IMR-90 (cell line): ENCODE results near the gene KRT32. TPM values are rescaled to one million over a fixed set of nuclear protein-coding genes. Genes with fewer than 3 reads are reported as not detected.
A peak's percentile ranks its signal among the peaks of the same experiment; 100 is the strongest.

ENCODE experiments used
- ATAC-seq: fragments of 200-7000 bp; cut with Tn5 transposase; 2 replicates; pipeline ENCODE4 v1.9.1; 2020; ENCODE audit warnings: low read depth, mild to moderate bottlenecking, moderate library complexity
- Bru-seq: library from RNA; stranded (reverse); fragments of 400-500 nt; gene quantifications from one replicate; lab custom pipeline; 2021; lab: Mats Ljungman, UMichigan
- BruChase-seq, 2 experiments: library from RNA; stranded (reverse); fragments of 400-500 nt; gene quantifications; one replicate each; lab custom pipeline; 2021; lab: Mats Ljungman, UMichigan
- BruUV-seq: library from RNA; stranded (reverse); fragments of 400-500 nt; replicated peaks from 2 replicates; lab custom pipeline; 2021; lab: Mats Ljungman, UMichigan
- CTCF ChIA-PET: fragments of 300-600 bp; formaldehyde crosslinking; extraction: SDS; loops from one replicate; lab custom pipeline; 2021; ENCODE audit warnings: antibody characterized with exemption; lab: Yijun Ruan, JAX
- POLR2A ChIA-PET: fragments of 300-600 bp; sonication (Branson Sonifier 250); formaldehyde crosslinking; loops from one replicate; lab custom pipeline; 2022; ENCODE audit warnings: antibody characterized with exemption; ENCODE audit not compliant: unreplicated experiment; lab: Charles Lee
- DNase-seq: peaks from one replicate; pipeline ENCODE4 v3.0.0; 2013
- H2AFZ ChIP-seq: replicated peaks from 2 replicates; pipeline ENCODE3; 2013; ENCODE audit warnings: low read length, mild to moderate bottlenecking; ENCODE audit not compliant: poor library complexity
- H2AK5ac ChIP-seq: 2 replicates; pipeline ENCODE4 v1.6.1; 2013; ENCODE audit warnings: low read depth, low read length, inconsistent platforms
- H2AK9ac ChIP-seq: replicated peaks from 2 replicates; pipeline ENCODE3; 2013; ENCODE audit warnings: mild to moderate bottlenecking, low read depth, low read length, moderate library complexity; ENCODE audit not compliant: poor library complexity
- H2BK120ac ChIP-seq: 2 replicates; pipeline ENCODE4 v1.6.1; 2013; ENCODE audit warnings: low read depth, low read length, inconsistent platforms
- H2BK15ac ChIP-seq: 3 replicates; pipeline ENCODE4 v1.6.1; 2013; ENCODE audit warnings: low read depth, low read length, inconsistent platforms
- H2BK20ac ChIP-seq: 2 replicates; pipeline ENCODE4 v1.6.1; 2013; ENCODE audit warnings: low read depth, mild to moderate bottlenecking, inconsistent platforms, low read length, moderate library complexity
- H2BK5ac ChIP-seq: 2 replicates; pipeline ENCODE4 v1.6.1; 2013; ENCODE audit warnings: mild to moderate bottlenecking, low read depth, low read length, inconsistent platforms; ENCODE audit not compliant: poor library complexity, severe bottlenecking
- H3K14ac ChIP-seq: replicated peaks from 2 replicates; pipeline ENCODE4 v1.6.1; 2013; ENCODE audit warnings: low read depth, low read length, inconsistent platforms
- H3K18ac ChIP-seq: 2 replicates; pipeline ENCODE4 v1.6.1; 2013; ENCODE audit warnings: low read depth, low read length, control low read depth
- H3K23ac ChIP-seq: 2 replicates; pipeline ENCODE4 v1.6.1; 2013; ENCODE audit warnings: low read depth, low read length, inconsistent platforms
- H3K27ac ChIP-seq: 2 replicates; pipeline ENCODE4 v1.5.1; 2013; ENCODE audit warnings: mild to moderate bottlenecking, control low read depth, low read length; ENCODE audit not compliant: insufficient read depth
- H3K27me3 ChIP-seq: 2 replicates; pipeline ENCODE4 v1.6.1; 2013; ENCODE audit warnings: low read length; ENCODE audit not compliant: control insufficient read depth, insufficient read depth
- H3K36me3 ChIP-seq: 2 replicates; pipeline ENCODE4 v1.6.1; 2013; ENCODE audit warnings: low read length, mixed read lengths; ENCODE audit not compliant: control insufficient read depth, insufficient read depth
- H3K4ac ChIP-seq: 2 replicates; pipeline ENCODE4 v1.6.1; 2013; ENCODE audit warnings: low read depth, low read length, inconsistent platforms
- H3K4me1 ChIP-seq: 2 replicates; pipeline ENCODE4 v1.6.1; 2013; ENCODE audit warnings: low read length, mixed read lengths; ENCODE audit not compliant: control insufficient read depth, insufficient read depth
- H3K4me2 ChIP-seq: 2 replicates; pipeline ENCODE4 v1.6.1; 2013; ENCODE audit warnings: low read depth, mild to moderate bottlenecking, control low read depth, low read length, moderate library complexity
- H3K4me3 ChIP-seq: 2 replicates; pipeline ENCODE4 v1.5.1; 2013; ENCODE audit warnings: low read depth, mild to moderate bottlenecking, control low read depth, low read length, moderate library complexity; ENCODE audit not compliant: insufficient read depth
- H3K56ac ChIP-seq: 2 replicates; pipeline ENCODE4 v1.6.1; 2013; ENCODE audit warnings: low read length, inconsistent platforms; ENCODE audit not compliant: insufficient read depth; ENCODE audit errors: extremely low read depth
- H3K79me1 ChIP-seq, 2 experiments: 2 replicates each; pipeline ENCODE4 v1.6.1; 2013; ENCODE audit warnings: low read length in 2 of 2, inconsistent platforms in 1 of 2, low read depth in 1 of 2
- H3K9ac ChIP-seq: 2 replicates; pipeline ENCODE4 v1.6.1; 2013; ENCODE audit warnings: low read depth, low read length, control low read depth
- H3K9me1 ChIP-seq: 2 replicates; pipeline ENCODE4 v1.6.1; 2013; ENCODE audit warnings: low read length, inconsistent platforms; ENCODE audit not compliant: insufficient read depth
- H3K9me3 ChIP-seq: 2 replicates; pipeline ENCODE4 v1.6.1; 2013; ENCODE audit warnings: low read length; ENCODE audit not compliant: control insufficient read depth, insufficient read depth
- H4K20me1 ChIP-seq: 2 replicates; pipeline ENCODE4 v1.6.1; 2013; ENCODE audit warnings: low read length, inconsistent platforms; ENCODE audit not compliant: insufficient read depth
- H4K5ac ChIP-seq: 2 replicates; pipeline ENCODE4 v1.6.1; 2013; ENCODE audit warnings: mild to moderate bottlenecking, low read depth, low read length, control low read depth
- H4K8ac ChIP-seq, 2 experiments: 2 replicates each; pipeline ENCODE4 v1.6.1; 2013; ENCODE audit warnings: low read depth in 2 of 2, low read length in 2 of 2, control low read depth in 1 of 2, inconsistent platforms in 1 of 2
- H4K91ac ChIP-seq: 2 replicates; pipeline ENCODE4 v1.6.1; 2013; ENCODE audit warnings: low read depth, low read length, inconsistent platforms; ENCODE audit not compliant: insufficient read depth
- POLR2A ChIP-seq: IDR thresholded peaks from 2 replicates; pipeline ENCODE4 v1.6.1; 2012; ENCODE audit warnings: mild to moderate bottlenecking, low read depth, low read length
- WGBS, 2 experiments: methylation state at CpG; one replicate each; pipeline versions ENCODE4 v1.1.5 to v1.1.7; 2013; ENCODE audit warnings: missing lambda C conversion rate in 2 of 2; ENCODE audit not compliant: insufficient read length in 1 of 2; ENCODE audit errors: extremely low coverage in 2 of 2; 5-methylcytosine and 5-hydroxymethylcytosine counted together
- dilution Hi-C: fragments of 300-500 bp; cut with HindIII; formaldehyde crosslinking; loops from one replicate; pipeline ENCODE4 v1.14.3; 2018; ENCODE audit warnings: low sequenced_read_pairs; ENCODE audit not compliant: unreplicated experiment
- in situ Hi-C: fragments of 300-500 bp; cut with MboI; formaldehyde crosslinking; loops from 3 replicates; pipeline ENCODE4 v1.14.3; 2019; ENCODE audit warnings: low sequenced_read_pairs, inconsistent platforms, mixed read lengths
- intact Hi-C: fragments of 100-400 bp; cut with micrococcal nuclease; formaldehyde crosslinking; loops from 2 replicates; pipeline ENCODE4 v1.10.0; 2022
- long read RNA-seq: library from polyadenylated mRNA; unstranded; transcript quantifications from one replicate; pipeline ENCODE4 v2.0.0, GENCODE V29; 2021; ENCODE audit not compliant: unreplicated experiment
- polyA plus RNA-seq, 3 experiments: library from polyadenylated mRNA; depleted of rRNA; stranded (reverse); fragments of >200 nt; gene quantifications; 2 replicates each; pipeline ENCODE4 v1.2.3, GENCODE V29; 2012; ENCODE audit warnings: low replicate concordance in 1 of 3
- total RNA-seq: library from RNA; depleted of rRNA; stranded (reverse); fragments of >200 nt; gene quantifications from 2 replicates; pipeline ENCODE4 v1.2.3, GENCODE V29; 2012; rRNA removed

KRT32 gene
- not detected in 2 replicates for total RNA-seq
- 0.06 and 0.09 TPM in 2 replicates for polyA plus RNA-seq (2012; rRNA removed)
- 0.07 TPM in 1 of 2 replicates, not detected in the other for polyA plus RNA-seq (2012; cell fraction: cytosol; rRNA removed)
- 0.07 and 0.14 TPM in 2 replicates for polyA plus RNA-seq (2012; cell fraction: nucleus; rRNA removed; ENCODE audit: low replicate concordance)
- Bru-seq, nascent RNA = not detected
- BruChase-seq, experiment 1, labeled RNA remaining after a 6-hour chase = not detected
- BruChase-seq, experiment 2, labeled RNA remaining after a 2-hour chase = not detected
- long read RNA-seq = 0 reads

GRCh38 chr17:41466988-41467387 is at the start of gene KRT32:
TSS of gene KRT32 (minus strand) at chr17:41467386. CDS start at chr17:41467325, 61 bp downstream.
- no peak within 1 kb of the TSS for H3K4me3 ChIP-seq
- H2AFZ ChIP-seq = no peak within 1 kb of the TSS
- H3K56ac ChIP-seq = no peak within 1 kb of the TSS
- peaks cover 16% of the 10 kb centered on the region for H3K9me3 ChIP-seq
- peaks cover 24% of the 10 kb centered on the region for H3K27me3 ChIP-seq
- no peaks in the 10 kb centered on the region for H3K9me1 ChIP-seq
- 100% methylated on average over 1 of the region's 14 CpGs; no CpG with 5 or more reads in 1 of the 2 experiments for WGBS, 2 experiments
- no peak within 1 kb of the TSS; the same call in 1 of the 2 replicates for H3K18ac ChIP-seq
- intact Hi-C loops (no loop called here), dilution Hi-C loops (no loop called here), in situ Hi-C loops (no loop called here)
- ChIA-PET CTCF (no interaction called here), POLR2A (no interaction called here)
- H3K4me2 ChIP-seq = no peak within 1 kb of the TSS
- BruUV-seq = no TSS peak
- no peak within 1 kb of the TSS for H3K27ac ChIP-seq
- H2BK120ac ChIP-seq = no peak within 1 kb of the TSS
- peaks cover 8% of the 10 kb centered on the region for H3K4me1 ChIP-seq
- TF ChIP-seq POLR2A = no peak
- no peak for ATAC-seq
- no peak within 1 kb of the TSS for H2BK15ac ChIP-seq
- H2AK5ac ChIP-seq = 0 out of 2 replicates have a peak within 1 kb of the TSS, but pooled peaks have one; percentile 1
- H3K36me3 ChIP-seq = no peaks in the 10 kb centered on the region
- no peaks in the 10 kb centered on the region for H3K79me1 ChIP-seq
- H4K8ac ChIP-seq = no peak within 1 kb of the TSS
- H4K5ac ChIP-seq = no peak within 1 kb of the TSS
- no peak within 1 kb of the TSS for H3K23ac ChIP-seq
- H4K91ac ChIP-seq = no peak within 1 kb of the TSS
- DNase-seq = no peak
- H3K9ac ChIP-seq = no peak within 1 kb of the TSS
- no peak within 1 kb of the TSS for H3K14ac ChIP-seq
- no peaks in the 10 kb centered on the region; the same call in 1 of the 2 replicates for H4K20me1 ChIP-seq
- no peak within 1 kb of the TSS for H3K4ac ChIP-seq
- H2AK9ac ChIP-seq = no peak within 1 kb of the TSS
- H2BK20ac ChIP-seq = no peak within 1 kb of the TSS
- no peak within 1 kb of the TSS for H2BK5ac ChIP-seq
